ENCODE data around the gene KRTAP3-3. TPM values are rescaled to one million over a fixed set of nuclear protein-coding genes. Genes with fewer than 3 reads are reported as not detected.

Gene KRTAP3-3
- total RNA-seq, 4 donors from 2014 or later, result not detected

GRCh38 chr17:40956401-40957254, 37.3 kb downstream of the KRTAP3-3 start:
- Histone ChIP-seq H3K27me3 (peaks cover 17% of the 10 kb centered on the region), H3K9me3 (no peaks in the 10 kb centered on the region), H3K4me3 (no peak overlapping the region), H3K27ac (no peak overlapping the region), H3K36me3 (no peaks in the 10 kb centered on the region), H3K4me1 (no peaks in the 10 kb centered on the region)
- ATAC-seq, result no peak
- TF ChIP-seq POLR2AphosphoS5 (IDR thresholded peaks at IDR 0.05) (no peak), CTCF (IDR thresholded peaks at IDR 0.05) (no peak), EP300 (IDR thresholded peaks at IDR 0.05) (no peak), POLR2A (IDR thresholded peaks at IDR 0.05) (no peak)
- WGBS, 2 donors (ENCODE audit: low coverage in 1 of 2), result 63 to 76% methylated on average over 5 to 8 of the region's 8 CpGs

- no peak overlapping the region for H3K4me3 ChIP-seq
- 86 to 91% methylated on average over 2 of the region's 2 CpGs for WGBS, 2 donors (ENCODE audit: low coverage in 1 of 2)
- H3K36me3 ChIP-seq, result no peaks in the 10 kb centered on the region
- ATAC-seq, result no peak
- no peak overlapping the region for H3K27ac ChIP-seq
- peaks cover 17% of the 10 kb centered on the region for H3K27me3 ChIP-seq
- H3K9me3 ChIP-seq, result no peaks in the 10 kb centered on the region
- no peaks in the 10 kb centered on the region for H3K4me1 ChIP-seq
- TF ChIP-seq POLR2A (IDR thresholded peaks at IDR 0.05), result no peak
- TF ChIP-seq CTCF (IDR thresholded peaks at IDR 0.05), result no peak
- no peak for TF ChIP-seq EP300 (IDR thresholded peaks at IDR 0.05)
- no peak for TF ChIP-seq POLR2AphosphoS5 (IDR thresholded peaks at IDR 0.05)
Observed at GRCh38 chr17:40953881-40954280, 40.1 kb downstream of the KRTAP3-3 start.

- TF ChIP-seq EP300 (IDR thresholded peaks at IDR 0.05) (no peak), POLR2AphosphoS5 (IDR thresholded peaks at IDR 0.05) (no peak), POLR2A (IDR thresholded peaks at IDR 0.05) (no peak), CTCF (IDR thresholded peaks at IDR 0.05) (no peak)
- Histone ChIP-seq H3K27me3 (peaks cover 22% of the 10 kb centered on the region), H3K27ac (no peak overlapping the region), H3K9me3 (no peaks in the 10 kb centered on the region), H3K36me3 (no peaks in the 10 kb centered on the region), H3K4me3 (no peak overlapping the region), H3K4me1 (no peaks in the 10 kb centered on the region)
- peak; percentile 31 for ATAC-seq
- WGBS, 2 donors (ENCODE audit: low coverage in 1 of 2), result 0% methylated on average over 1 of the region's 1 CpG; no CpG with 5 or more reads in 1 of the 2 donors
Observed at GRCh38 chr17:40952661-40953060, 41.3 kb downstream of the KRTAP3-3 start.

- no peak for ATAC-seq
- H3K36me3 ChIP-seq, result no peaks in the 10 kb centered on the region
- no peak overlapping the region for H3K27ac ChIP-seq
- H3K4me3 ChIP-seq, result no peak overlapping the region
- WGBS, 2 donors (ENCODE audit: low coverage in 1 of 2), result 68 to 69% methylated on average over 2 of the region's 2 CpGs
- H3K4me1 ChIP-seq, result no peaks in the 10 kb centered on the region
- no peaks in the 10 kb centered on the region for H3K9me3 ChIP-seq
- peaks cover 25% of the 10 kb centered on the region for H3K27me3 ChIP-seq
- TF ChIP-seq EP300 (IDR thresholded peaks at IDR 0.05), result no peak
- no peak for TF ChIP-seq POLR2A (IDR thresholded peaks at IDR 0.05)
- TF ChIP-seq POLR2AphosphoS5 (IDR thresholded peaks at IDR 0.05), result no peak
- TF ChIP-seq CTCF (IDR thresholded peaks at IDR 0.05), result no peak
Observed at GRCh38 chr17:40952154-40952553, 41.8 kb downstream of the KRTAP3-3 start.
